Renal cortex interstitium (tissue), 11 donors: ENCODE measurements around the gene IRAG1. TPM values are rescaled to one million over a fixed set of nuclear protein-coding genes. Genes with fewer than 3 reads are reported as not detected.

Experiments
- DNase-seq, 11 donors: peaks; one replicate each; pipeline ENCODE4 v3.0.0-alpha.2; 2013; ENCODE audit warnings: low read depth in 9 of 11, low spot score in 4 of 11; ENCODE audit errors: extremely low read depth in 1 of 11
- polyA plus RNA-seq, 3 donors: library from polyadenylated mRNA; unstranded; fragments of 120-200 nt; gene quantifications; one replicate each; pipeline ENCODE4 v1.2.1, GENCODE V29; 2013; ENCODE audit not compliant: insufficient read length in 3 of 3

The IRAG1 gene
- polyA plus RNA-seq, 3 donors = 9.2 to 10.8 (median 9.6) TPM

GRCh38 chr11:10653946-10654810 lies 39.4 kb downstream of the IRAG1 start:
- DNase-seq = peak in 2 of 11 donors; percentile 44 to 46

- DNase-seq = no peak
Measured at GRCh38 chr11:10653261-10653660, 40.3 kb downstream of the IRAG1 start.

- DNase-seq = no peak
Measured at GRCh38 chr11:10651656-10652361, 41.7 kb downstream of the IRAG1 start.

GRCh38 chr11:10650630-10651029 lies 42.9 kb downstream of the IRAG1 start:
- no peak for DNase-seq

- DNase-seq = no peak
Measured at GRCh38 chr11:10650166-10650565, 43.4 kb downstream of the IRAG1 start.

- DNase-seq = no peak
Measured at GRCh38 chr11:10648871-10649270, 44.7 kb downstream of the IRAG1 start.

GRCh38 chr11:10646681-10647355 lies 46.7 kb downstream of the IRAG1 start:
- no peak for DNase-seq

GRCh38 chr11:10646005-10646404 lies 47.5 kb downstream of the IRAG1 start:
- no peak for DNase-seq

GRCh38 chr11:10645212-10645795 lies 48.3 kb downstream of the IRAG1 start:
- DNase-seq = no peak

Other genes starting within 250 kb of the IRAG1 start
- 1 to 10 TPM; 5.0 to 7.2 (median 5.7) TPM for gene AMPD3, start 238.5 kb downstream of the IRAG1 start, polyA plus RNA-seq
- gene RNF141, start 152.6 kb downstream of the IRAG1 start, polyA plus RNA-seq = 10 to 100 TPM; 38.6 to 45.2 (median 40.1) TPM
- gene LYVE1, start 125.1 kb downstream of the IRAG1 start, polyA plus RNA-seq = 10 to 100 TPM; 59.3 to 71.7 (median 67.2) TPM
- gene CTR9, start 57.5 kb upstream of the IRAG1 start, polyA plus RNA-seq = 10 to 100 TPM; 60.7 to 68.9 (median 68.5) TPM
- 100 to 1,000 TPM; 791 to 984 (median 866) TPM for gene EIF4G2, start 115.2 kb upstream of the IRAG1 start, polyA plus RNA-seq
- gene ZBED5, start 164.3 kb upstream of the IRAG1 start, polyA plus RNA-seq = 100 to 1,000 TPM in 2 of 3 donors, 10 to 100 TPM in 1; 98.6 to 116 (median 107) TPM